Progenitor cell of endocrine pancreas (in vitro differentiated cells): ENCODE results near the gene ATP8B1. TPM values are rescaled to one million over a fixed set of nuclear protein-coding genes. Genes with fewer than 3 reads are reported as not detected.

Source experiments
- DNase-seq: peaks from one replicate; pipeline ENCODE4 v3.0.0; 2021; ENCODE audit warnings: low spot score; ENCODE audit not compliant: unreplicated experiment
- H3K27ac Mint-ChIP-seq: 2 replicates; pipeline ENCODE4 v1.8.0; 2021; ENCODE audit warnings: mild to moderate bottlenecking, moderate library complexity, mixed read lengths
- H3K27me3 Mint-ChIP-seq: 2 replicates; pipeline ENCODE4 v1.8.0; 2021; ENCODE audit warnings: mixed read lengths
- H3K36me3 Mint-ChIP-seq: 2 replicates; pipeline ENCODE4 v1.8.0; 2022; ENCODE audit warnings: mixed read lengths; ENCODE audit not compliant: insufficient read depth
- H3K4me1 Mint-ChIP-seq: 2 replicates; pipeline ENCODE4 v1.8.0; 2021; ENCODE audit warnings: low read depth, mixed read lengths
- H3K4me3 Mint-ChIP-seq: 2 replicates; pipeline ENCODE4 v1.8.0; 2021; ENCODE audit warnings: low read depth, mild to moderate bottlenecking, moderate library complexity, mixed read lengths
- H3K9me3 Mint-ChIP-seq: 2 replicates; pipeline ENCODE4 v1.8.0; 2021; ENCODE audit warnings: low read depth, mixed read lengths
- total RNA-seq: library from RNA; stranded (reverse); gene quantifications from 2 replicates; pipeline ENCODE4 v1.2.1, GENCODE V29; 2021
- TF ChIP-seq, protein P1 (sequence below): fragments of 200-600 bp; sonication (generic); IDR thresholded peaks from one replicate; pipeline ENCODE4 v1.5.0; 2021; ENCODE audit warnings: antibody characterized with exemption, mild to moderate bottlenecking; ENCODE audit not compliant: unreplicated experiment

The ATP8B1 gene
- total RNA-seq, 1 donor from 2014 or later, result 21.9 TPM

DNA sequence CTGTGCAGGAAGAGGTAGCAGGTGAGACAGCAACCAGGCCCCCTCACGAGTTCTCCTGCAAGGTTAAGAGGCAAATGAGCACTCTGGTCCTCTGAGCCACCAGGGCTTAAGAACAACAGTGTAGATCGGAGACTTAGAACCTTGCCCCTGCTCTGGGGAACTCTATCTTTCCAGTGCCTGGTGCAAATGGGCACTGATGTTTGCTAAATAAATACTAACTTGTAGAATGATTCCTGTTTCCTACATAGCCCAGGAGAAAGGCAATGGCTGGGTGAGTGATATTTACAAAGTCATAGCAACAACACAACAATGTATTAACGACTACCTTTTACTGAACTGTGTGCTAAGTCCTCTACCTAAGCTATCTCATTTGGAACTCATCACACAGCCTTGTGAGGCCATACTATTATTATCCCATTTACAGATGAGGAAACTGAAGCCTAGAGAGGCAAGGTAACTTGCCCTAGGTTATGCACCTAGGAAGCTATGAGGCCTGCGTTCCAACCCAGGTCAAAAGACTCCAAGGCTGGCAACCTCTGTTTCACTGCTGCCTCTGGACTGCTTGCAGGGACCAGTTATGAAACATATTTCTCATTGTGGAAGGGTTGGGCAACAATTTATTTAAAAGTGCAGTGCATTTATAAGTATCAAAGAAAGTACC lies 4.3 kb downstream of the ATP8B1 start:
- Mint-ChIP-seq H3K27me3 (no peaks in the 10 kb centered on the region), H3K9me3 (no peaks in the 10 kb centered on the region), H3K4me1 (peaks cover 53% of the 10 kb centered on the region), H3K27ac (no peak overlapping the region), H3K36me3 (peaks cover 2% of the 10 kb centered on the region), H3K4me3 (no peak overlapping the region)
- TF ChIP-seq, protein P1, sequence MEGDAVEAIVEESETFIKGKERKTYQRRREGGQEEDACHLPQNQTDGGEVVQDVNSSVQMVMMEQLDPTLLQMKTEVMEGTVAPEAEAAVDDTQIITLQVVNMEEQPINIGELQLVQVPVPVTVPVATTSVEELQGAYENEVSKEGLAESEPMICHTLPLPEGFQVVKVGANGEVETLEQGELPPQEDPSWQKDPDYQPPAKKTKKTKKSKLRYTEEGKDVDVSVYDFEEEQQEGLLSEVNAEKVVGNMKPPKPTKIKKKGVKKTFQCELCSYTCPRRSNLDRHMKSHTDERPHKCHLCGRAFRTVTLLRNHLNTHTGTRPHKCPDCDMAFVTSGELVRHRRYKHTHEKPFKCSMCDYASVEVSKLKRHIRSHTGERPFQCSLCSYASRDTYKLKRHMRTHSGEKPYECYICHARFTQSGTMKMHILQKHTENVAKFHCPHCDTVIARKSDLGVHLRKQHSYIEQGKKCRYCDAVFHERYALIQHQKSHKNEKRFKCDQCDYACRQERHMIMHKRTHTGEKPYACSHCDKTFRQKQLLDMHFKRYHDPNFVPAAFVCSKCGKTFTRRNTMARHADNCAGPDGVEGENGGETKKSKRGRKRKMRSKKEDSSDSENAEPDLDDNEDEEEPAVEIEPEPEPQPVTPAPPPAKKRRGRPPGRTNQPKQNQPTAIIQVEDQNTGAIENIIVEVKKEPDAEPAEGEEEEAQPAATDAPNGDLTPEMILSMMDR, result no peak
- no peak for DNase-seq

DNA sequence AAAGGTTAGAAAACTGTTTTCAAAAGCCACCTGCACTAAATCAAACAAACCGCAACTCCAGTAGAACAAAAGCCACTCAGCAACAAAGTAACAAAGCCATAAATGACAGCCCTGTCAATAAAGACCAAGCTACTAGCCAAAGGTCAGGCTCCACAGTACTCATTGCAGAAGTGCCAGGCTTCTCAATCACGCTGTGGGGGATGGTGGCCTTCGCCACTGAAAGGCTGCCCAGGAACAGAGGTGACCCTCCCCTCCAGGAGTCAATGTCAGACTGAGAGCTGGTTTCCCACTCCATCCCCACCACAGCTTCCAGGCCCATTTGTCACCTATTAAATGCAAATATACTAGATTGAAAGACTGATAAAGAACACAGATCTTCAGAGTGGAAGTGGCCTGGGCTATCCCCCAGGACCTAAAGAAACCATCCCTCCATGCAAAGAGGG lies 5.9 kb downstream of the ATP8B1 start:
- Mint-ChIP-seq H3K27me3 (no peaks in the 10 kb centered on the region), H3K9me3 (no peaks in the 10 kb centered on the region), H3K4me1 (peaks cover 68% of the 10 kb centered on the region), H3K4me3 (peak overlapping the region; percentile 63), H3K36me3 (peaks cover 2% of the 10 kb centered on the region), H3K27ac (peak overlapping the region; percentile 95)
- DNase-seq, result peak; percentile 51
- TF ChIP-seq, protein P1, result no peak

DNA sequence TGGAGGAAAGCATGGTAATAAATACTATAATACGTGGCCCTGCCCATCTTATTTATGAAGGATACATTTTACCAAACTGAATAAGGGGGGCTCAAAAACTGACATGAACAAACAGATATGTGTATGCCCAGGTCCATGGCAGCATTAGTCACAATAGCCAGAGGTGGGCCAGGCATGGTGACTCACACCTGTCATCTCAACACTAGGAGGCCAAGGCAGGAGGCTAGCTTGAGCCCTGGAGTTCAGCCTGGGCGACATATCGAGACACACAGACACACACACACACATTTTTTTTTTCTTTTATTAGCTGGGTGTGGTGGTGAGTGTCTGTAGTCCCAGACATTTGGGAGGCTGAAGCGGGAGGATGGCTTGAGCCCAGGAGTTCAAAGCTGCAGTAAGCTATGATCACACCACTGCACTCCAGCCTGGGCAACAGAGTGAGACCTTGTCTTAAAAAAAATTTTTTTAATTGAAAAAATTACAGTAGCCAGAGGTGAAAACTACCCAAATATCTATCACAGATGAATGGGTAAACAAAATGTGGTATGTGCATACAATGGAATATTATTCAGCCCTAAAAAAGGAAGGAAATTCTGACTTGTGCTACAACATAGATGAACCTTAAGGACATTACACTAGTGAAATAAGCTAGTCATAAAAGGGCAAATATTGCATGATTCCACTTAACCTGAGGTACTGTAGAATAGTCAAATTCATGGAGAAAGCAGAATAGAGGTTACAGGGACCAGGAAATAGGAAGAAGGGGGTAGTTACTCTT lies 8.0 kb downstream of the ATP8B1 start:
- Mint-ChIP-seq H3K4me1 (peaks cover 58% of the 10 kb centered on the region), H3K27ac (peak overlapping the region; percentile 62)
- TF ChIP-seq, protein P1, result no peak

DNA sequence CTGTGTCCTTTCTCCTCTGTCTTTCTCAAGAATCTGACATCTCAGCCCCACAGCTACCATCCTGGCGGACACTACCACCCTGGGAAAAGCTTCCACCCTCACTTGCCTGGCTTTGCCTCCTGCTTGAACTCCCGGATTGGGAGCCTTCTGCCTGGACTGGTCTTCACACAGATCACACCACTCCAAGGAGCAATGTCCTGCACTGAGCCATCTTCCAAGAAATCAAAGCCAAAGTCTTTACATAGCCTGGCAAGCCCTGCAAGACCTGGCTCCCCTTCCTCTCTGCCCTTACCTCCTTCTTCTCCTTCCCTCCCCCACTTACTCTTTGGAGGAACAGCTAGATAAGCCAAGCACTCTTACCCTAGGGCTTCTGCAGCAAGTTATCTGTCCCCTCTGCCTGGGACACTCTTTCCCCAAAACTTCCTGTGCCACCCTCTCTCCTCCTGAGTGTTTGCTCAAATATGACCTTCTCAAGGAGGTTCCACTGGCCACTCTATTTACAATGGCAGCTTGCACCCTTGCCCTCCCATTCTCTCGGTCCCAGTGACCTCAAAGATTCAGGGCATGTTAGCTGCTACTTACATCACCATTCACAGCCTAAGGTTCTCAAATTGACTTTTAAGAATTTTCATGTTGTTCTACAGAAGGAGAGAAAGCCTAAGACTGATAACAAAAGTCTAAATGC lies 9.7 kb downstream of the ATP8B1 start:
- H3K4me1 Mint-ChIP-seq, result peaks cover 50% of the 10 kb centered on the region
- TF ChIP-seq, protein P1, result no peak
- peaks cover 2% of the 10 kb centered on the region for H3K36me3 Mint-ChIP-seq
- no peaks in the 10 kb centered on the region for H3K9me3 Mint-ChIP-seq
- no peaks in the 10 kb centered on the region for H3K27me3 Mint-ChIP-seq
- no peak overlapping the region for H3K4me3 Mint-ChIP-seq
- no peak for DNase-seq
- H3K27ac Mint-ChIP-seq, result peak overlapping the region; percentile 33

More for the DNA sequence above, 8.0 kb downstream of the ATP8B1 start:
- Mint-ChIP-seq H3K27me3 (no peaks in the 10 kb centered on the region), H3K9me3 (no peaks in the 10 kb centered on the region), H3K4me3 (no peak overlapping the region), H3K36me3 (peaks cover 2% of the 10 kb centered on the region)
- DNase-seq, result no peak

DNA sequence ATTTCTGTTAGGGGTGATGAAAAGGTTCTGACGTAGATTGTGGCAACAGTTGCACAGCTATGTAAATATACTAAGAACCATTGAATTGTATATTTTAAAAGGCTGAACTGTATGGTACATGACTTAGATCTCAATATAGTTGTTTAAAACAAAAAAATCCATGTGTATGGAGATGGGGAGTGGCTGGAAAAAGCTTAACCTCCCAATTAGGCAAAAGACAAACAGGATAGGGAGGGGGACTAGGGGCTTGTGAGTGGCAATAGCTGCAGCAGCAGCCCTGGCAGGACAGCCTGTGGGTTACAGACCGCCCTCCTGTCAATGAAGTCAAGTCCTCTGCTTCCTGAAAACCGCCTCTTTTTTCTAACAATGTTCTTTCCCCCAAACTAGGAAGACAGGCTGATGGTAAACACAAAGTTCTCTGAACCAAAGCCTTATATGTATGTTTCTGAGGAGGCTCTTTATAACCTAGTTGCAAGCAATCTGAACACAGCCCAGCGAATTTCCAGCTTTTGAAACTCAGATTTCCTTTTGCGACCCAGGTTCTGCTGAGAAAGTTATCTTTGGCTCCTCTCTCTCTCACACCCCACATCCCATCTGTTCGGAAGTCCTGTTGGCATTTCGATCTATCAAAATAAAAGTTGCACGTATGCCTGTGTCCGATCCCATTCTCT lies 10.3 kb downstream of the ATP8B1 start:
- DNase-seq, result no peak
- no peaks in the 10 kb centered on the region for H3K27me3 Mint-ChIP-seq
- no peak overlapping the region for H3K4me3 Mint-ChIP-seq
- TF ChIP-seq, protein P1, result no peak
- peak overlapping the region; percentile 33 for H3K27ac Mint-ChIP-seq
- H3K9me3 Mint-ChIP-seq, result no peaks in the 10 kb centered on the region
- peaks cover 2% of the 10 kb centered on the region for H3K36me3 Mint-ChIP-seq
- H3K4me1 Mint-ChIP-seq, result peaks cover 46% of the 10 kb centered on the region
